GM23338 (cell line): Measurements from ENCODE around the gene XYLB.
"Not testable (repeated sequence)": the region's sequence is repeated elsewhere in the genome, so short reads cannot be mapped to it uniquely, and the experiment has no call there.

Experiments
- CREB1 ChIP-seq: fragments of 250-450 bp; sonication (Bioruptor Pico); IDR thresholded peaks from 2 replicates; pipeline ENCODE4 v1.5.0; 2020; ENCODE audit warnings: low read depth, mild to moderate bottlenecking, moderate library complexity
- CTCF ChIP-seq, 2 experiments: fragments of 200-600 bp in 1 of 2; sonication (generic) in 1 of 2; conservative IDR thresholded peaks; 2 replicates each; pipeline versions ENCODE4 v1.5.1 to v1.6.1; 2016 to 2017; ENCODE audit warnings: antibody characterized with exemption in 2 of 2, low read depth in 2 of 2, mild to moderate bottlenecking in 2 of 2, moderate library complexity in 1 of 2
- EZH2 ChIP-seq: fragments of 200-600 bp; sonication (generic); IDR thresholded peaks from one replicate; pipeline ENCODE4 v1.8.0; 2017; ENCODE audit warnings: antibody characterized with exemption, mild to moderate bottlenecking, low read depth; ENCODE audit not compliant: unreplicated experiment
- POLR2AphosphoS5 ChIP-seq: IDR thresholded peaks from 2 replicates; pipeline ENCODE4 v1.6.1; 2016; ENCODE audit warnings: antibody characterized with exemption, low read depth
- ZNF331 ChIP-seq: fragments of 250-450 bp; sonication (Bioruptor Pico); IDR thresholded peaks from 2 replicates; pipeline ENCODE4 v1.5.0; 2020; ENCODE audit warnings: low read depth, mild to moderate bottlenecking, moderate library complexity

GRCh38 chr3:38426798-38427426 is 80.3 kb downstream of the XYLB start:
- TF ChIP-seq CTCF (conservative IDR thresholded peaks at IDR 0.05; ENCODE audit: low read depth in 2 of 2); ZNF331 (CRISPR knock-in tag); CREB1 (CRISPR knock-in tag); EZH2; POLR2AphosphoS5: not testable (repeated sequence)
